Kidney epithelial cell (primary cell): ENCODE results near the gene APOBR. TPM values are rescaled to one million over a fixed set of nuclear protein-coding genes. Genes with fewer than 3 reads are reported as not detected.
"Not testable (repeated sequence)": the region's sequence is repeated elsewhere in the genome, so short reads cannot be mapped to it uniquely, and the experiment has no call there.

Experiments
- DNase-seq: peaks from one replicate; pipeline ENCODE4 v3.0.0-alpha.2; 2010; ENCODE audit warnings: low read depth
- H3K27me3 ChIP-seq: 2 replicates; pipeline ENCODE4 v1.6.0; 2011; ENCODE audit warnings: low read length; ENCODE audit not compliant: control insufficient read depth, insufficient read depth
- H3K36me3 ChIP-seq: 2 replicates; pipeline ENCODE4 v1.5.1; 2011; ENCODE audit warnings: low read length; ENCODE audit not compliant: control insufficient read depth, insufficient read depth
- H3K4me3 ChIP-seq: 2 replicates; pipeline ENCODE4 v1.5.1; 2011; ENCODE audit warnings: low read depth, mild to moderate bottlenecking, control low read depth, low read length
- total RNA-seq: library from RNA; depleted of rRNA; stranded (reverse); fragments of >200 nt; gene quantifications from 2 replicates; pipeline ENCODE4 v1.2.3, GENCODE V29; 2015
- TF ChIP-seq, protein P1 (sequence below): IDR thresholded peaks from 2 replicates; pipeline ENCODE4 v1.5.1; 2011; ENCODE audit warnings: mild to moderate bottlenecking, moderate library complexity, low read length, control low read depth, inconsistent platforms; ENCODE audit not compliant: insufficient read depth, poor library complexity, severe bottlenecking

APOBR gene
- total RNA-seq, 1 donor from 2014 or later = 0.21 TPM

DNA sequence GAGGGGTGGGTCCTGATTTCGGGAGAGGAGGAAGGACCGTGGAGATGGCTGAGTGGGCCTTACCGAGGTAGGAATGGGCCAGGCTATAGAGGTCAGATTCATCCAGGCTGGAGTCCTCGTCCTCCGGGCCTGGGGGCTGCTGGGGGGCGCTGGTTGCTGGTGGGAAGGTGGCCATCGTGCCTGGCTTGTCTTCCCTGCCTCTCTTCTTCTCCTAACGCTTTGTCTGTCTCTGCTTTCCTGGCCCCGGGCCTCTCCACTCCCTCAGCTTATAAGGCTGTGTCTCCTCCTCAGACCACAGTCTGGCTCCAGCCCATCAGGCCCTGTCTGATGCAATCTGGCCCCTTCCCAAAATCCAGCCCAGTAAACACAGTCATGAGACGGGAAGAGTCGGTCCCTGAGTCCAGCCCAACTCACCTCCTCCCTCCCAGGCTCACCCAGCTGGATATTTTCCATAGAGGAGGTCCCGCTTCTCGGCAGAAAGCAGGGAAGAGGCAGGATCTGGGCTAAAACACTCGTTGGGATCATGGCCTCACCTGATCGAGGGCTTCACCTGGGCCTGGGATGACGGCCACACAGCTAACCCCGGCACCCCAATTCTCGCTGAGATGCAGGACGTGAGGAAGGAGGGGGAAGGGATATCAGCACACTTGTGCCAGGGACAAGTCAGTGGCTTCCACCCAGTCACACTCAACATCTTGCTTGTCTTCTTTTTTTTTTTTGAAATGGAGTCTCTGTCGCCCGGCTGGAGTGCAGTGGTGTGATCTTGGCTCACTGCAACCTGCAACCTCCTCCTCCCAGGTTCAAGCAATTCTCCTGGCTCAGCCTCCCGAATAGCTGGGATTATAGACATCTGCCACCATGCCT lies 44.5 kb downstream of the APOBR start, which contains the start of gene NUPR1:
NUPR1 (minus strand) TSS at position 242 of the 864 bp plus-strand sequence; CDS start at position 175, 67 bp downstream.
- no peaks in the 10 kb centered on the region for H3K27me3 ChIP-seq
- no peaks in the 10 kb centered on the region for H3K36me3 ChIP-seq
- TF ChIP-seq, protein P1, sequence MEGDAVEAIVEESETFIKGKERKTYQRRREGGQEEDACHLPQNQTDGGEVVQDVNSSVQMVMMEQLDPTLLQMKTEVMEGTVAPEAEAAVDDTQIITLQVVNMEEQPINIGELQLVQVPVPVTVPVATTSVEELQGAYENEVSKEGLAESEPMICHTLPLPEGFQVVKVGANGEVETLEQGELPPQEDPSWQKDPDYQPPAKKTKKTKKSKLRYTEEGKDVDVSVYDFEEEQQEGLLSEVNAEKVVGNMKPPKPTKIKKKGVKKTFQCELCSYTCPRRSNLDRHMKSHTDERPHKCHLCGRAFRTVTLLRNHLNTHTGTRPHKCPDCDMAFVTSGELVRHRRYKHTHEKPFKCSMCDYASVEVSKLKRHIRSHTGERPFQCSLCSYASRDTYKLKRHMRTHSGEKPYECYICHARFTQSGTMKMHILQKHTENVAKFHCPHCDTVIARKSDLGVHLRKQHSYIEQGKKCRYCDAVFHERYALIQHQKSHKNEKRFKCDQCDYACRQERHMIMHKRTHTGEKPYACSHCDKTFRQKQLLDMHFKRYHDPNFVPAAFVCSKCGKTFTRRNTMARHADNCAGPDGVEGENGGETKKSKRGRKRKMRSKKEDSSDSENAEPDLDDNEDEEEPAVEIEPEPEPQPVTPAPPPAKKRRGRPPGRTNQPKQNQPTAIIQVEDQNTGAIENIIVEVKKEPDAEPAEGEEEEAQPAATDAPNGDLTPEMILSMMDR = no peak
- no peak for DNase-seq
- no peak within 1 kb of the TSS for H3K4me3 ChIP-seq

DNA sequence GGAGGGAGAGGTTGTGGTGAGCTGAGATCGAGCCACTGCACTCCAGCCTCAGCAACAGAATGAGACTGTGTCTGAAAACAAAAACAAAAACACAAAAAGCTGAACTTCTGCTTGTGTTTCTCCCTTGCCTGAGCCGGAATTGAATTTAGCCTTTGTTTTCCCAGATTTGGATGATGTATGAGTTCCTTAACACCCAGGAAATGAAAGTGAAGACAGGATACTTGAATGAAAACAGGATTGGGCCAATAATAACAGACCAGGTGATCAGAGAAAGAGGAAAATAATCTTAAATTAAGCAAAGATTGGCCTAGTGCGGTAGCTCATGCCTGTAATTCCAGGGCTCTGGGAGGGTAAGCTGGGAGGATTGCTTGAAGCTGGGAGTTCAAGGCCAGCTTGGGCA lies 45.9 kb downstream of the APOBR start:
- Histone ChIP-seq H3K36me3 (no peaks in the 10 kb centered on the region), H3K27me3 (no peaks in the 10 kb centered on the region), H3K4me3 (no peak overlapping the region)
- DNase-seq = no peak
- TF ChIP-seq, protein P1 = no peak

DNA sequence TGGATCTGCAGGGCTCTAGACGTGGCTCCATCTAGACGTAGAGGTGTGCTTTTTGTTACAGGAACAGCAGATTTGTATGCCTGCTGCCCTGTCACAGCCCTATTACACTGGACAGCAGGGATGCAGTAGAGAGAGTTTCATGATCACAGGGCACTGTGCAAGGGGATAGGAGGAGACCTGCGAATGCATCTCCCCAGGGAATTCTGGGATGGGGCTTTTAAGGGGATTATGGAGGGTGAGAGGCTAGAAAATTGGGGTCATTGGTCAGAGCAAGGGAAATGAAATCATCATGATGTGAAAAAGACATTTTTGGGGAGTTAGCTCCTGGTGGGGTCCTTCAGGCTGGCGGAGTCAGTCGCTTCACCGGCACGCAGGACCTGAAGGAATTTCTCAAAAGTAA lies 48.2 kb downstream of the APOBR start:
- H3K4me3 ChIP-seq = no peak overlapping the region
- H3K36me3 ChIP-seq = no peaks in the 10 kb centered on the region
- no peaks in the 10 kb centered on the region for H3K27me3 ChIP-seq
- no peak for DNase-seq
- TF ChIP-seq, protein P1 = no peak

DNA sequence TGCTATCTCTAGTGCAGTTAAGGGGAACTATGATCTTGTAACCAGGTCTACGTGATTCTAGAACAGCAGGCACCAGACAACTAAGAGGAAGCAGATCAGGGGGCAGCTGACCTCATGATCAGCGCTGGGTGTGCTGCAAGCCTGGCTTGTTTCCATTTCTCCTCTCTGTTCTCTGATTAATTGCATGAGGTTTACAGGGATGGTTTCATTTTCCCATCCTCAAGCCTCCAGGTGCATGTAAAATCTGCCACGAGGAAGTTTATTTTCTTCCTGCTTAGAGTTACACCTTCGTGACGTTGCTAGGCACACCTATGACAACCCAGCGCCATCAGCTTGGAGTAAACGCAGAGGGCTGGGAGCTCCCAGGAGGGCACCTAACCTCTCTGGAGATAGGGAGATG lies 48.6 kb downstream of the APOBR start:
- Histone ChIP-seq H3K4me3 (no peak overlapping the region), H3K27me3 (no peaks in the 10 kb centered on the region), H3K36me3 (no peaks in the 10 kb centered on the region)
- DNase-seq = no peak
- TF ChIP-seq, protein P1 = no peak

DNA sequence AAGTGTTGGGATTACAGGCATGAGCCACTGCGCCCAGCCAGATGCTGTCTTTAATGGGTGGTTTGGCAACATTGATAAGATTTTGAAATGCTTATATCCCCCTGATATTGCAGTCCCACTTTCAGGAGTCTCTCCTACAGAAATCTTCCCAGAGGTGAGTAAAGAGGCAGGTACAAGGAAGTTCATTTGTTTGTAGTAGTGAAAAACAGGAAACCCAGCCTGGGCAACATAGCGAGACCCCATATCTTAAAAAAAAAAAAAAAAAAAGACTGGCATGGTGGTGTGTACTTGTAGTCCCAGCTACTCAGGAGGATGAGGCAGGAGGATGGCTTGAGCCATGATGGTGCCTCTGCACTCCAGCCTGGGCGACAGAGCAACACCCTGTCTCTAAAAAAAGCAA lies 50.6 kb downstream of the APOBR start:
- DNase-seq = no peak
- H3K27me3 ChIP-seq = peaks cover 2% of the 10 kb centered on the region
- no peaks in the 10 kb centered on the region for H3K36me3 ChIP-seq
- TF ChIP-seq, protein P1 = no peak
- H3K4me3 ChIP-seq = no peak overlapping the region

DNA sequence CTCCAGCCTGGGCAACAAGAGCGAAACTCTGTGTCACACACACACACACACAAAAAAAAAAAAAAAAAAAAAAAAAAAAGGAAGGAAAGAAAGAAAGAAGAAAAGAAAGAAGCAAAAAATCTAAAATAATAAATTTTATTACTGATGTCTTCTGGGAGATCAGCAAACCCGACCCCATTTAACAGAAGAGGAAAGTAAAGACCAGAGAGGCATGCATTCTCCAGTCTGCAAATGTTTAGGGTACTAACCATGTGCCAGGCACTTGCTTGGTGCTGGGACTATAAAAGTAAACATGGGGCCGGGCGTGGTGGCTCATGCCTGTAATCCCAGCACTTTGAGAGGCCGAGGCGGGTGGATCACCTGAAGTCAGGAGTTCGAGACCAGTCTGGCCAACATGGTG lies 51.5 kb downstream of the APOBR start:
- DNase-seq, H3K4me3 ChIP-seq, H3K36me3 ChIP-seq, H3K27me3 ChIP-seq: not testable (repeated sequence)
